ENCODE results near the gene PELI1.

DNA sequence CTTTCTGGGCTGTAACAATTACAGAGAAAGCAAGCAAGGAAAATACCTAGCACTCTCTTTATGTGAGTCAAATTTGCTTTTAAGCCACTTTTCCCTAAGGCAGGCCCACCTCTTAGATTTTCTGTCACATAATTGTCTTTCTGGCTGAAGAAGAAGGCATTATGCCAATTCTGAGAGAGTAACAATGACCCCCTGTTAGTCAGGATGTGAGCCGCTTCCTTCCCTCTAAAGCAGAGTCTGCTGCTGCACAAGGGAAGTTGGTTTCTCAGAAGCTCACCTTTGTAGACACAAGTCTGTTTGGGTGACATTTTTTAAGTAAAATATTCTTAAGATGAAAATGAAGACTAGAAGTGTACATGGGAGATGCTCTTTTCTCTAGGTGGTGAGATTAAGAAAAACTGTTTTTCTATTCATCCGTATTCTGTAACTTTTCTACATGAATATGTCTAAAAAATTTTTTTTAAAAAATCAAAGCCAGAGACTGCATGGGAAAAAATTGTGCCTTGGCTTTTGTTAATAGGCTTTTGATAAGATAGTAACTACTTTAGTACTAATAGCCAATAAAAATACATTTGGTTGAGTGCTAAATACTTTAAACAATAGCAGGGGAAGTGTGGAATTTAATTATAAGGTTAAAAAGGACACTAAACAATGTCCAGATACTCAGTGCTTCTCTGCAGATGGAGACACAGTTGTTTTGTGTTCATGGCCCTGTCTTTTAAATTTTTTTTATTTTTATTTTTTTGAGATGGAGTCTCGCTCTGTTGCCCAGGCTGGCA, 91.6 kb downstream of the PELI1 start:
- TF ChIP-seq EZH2 (IDR thresholded peaks at IDR 0.05; ENCODE audit: borderline replicate concordance, low read depth, low read length, severe bottlenecking) (no peak), POLR2A (IDR thresholded peaks at IDR 0.05; ENCODE audit: low read depth, low read length) (no peak), MYC (IDR thresholded peaks at IDR 0.05; ENCODE audit: low read depth, low read length) (no peak), GATA2 (IDR thresholded peaks at IDR 0.05; ENCODE audit: insufficient read depth, insufficient read length, low read depth, low read length) (peak; percentile 51)
- TF ChIP-seq, protein P1, sequence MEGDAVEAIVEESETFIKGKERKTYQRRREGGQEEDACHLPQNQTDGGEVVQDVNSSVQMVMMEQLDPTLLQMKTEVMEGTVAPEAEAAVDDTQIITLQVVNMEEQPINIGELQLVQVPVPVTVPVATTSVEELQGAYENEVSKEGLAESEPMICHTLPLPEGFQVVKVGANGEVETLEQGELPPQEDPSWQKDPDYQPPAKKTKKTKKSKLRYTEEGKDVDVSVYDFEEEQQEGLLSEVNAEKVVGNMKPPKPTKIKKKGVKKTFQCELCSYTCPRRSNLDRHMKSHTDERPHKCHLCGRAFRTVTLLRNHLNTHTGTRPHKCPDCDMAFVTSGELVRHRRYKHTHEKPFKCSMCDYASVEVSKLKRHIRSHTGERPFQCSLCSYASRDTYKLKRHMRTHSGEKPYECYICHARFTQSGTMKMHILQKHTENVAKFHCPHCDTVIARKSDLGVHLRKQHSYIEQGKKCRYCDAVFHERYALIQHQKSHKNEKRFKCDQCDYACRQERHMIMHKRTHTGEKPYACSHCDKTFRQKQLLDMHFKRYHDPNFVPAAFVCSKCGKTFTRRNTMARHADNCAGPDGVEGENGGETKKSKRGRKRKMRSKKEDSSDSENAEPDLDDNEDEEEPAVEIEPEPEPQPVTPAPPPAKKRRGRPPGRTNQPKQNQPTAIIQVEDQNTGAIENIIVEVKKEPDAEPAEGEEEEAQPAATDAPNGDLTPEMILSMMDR (IDR thresholded peaks at IDR 0.05; ENCODE audit: extremely low read depth in 1 of 2, insufficient read depth in 1 of 2, low read depth in 1 of 2, low read length in 2 of 2), result no peak
